ENCODE results near the gene WDR17. TPM values are rescaled to one million over a fixed set of nuclear protein-coding genes. Genes with fewer than 3 reads are reported as not detected.

Gene WDR17
- total RNA-seq, 4 donors from 2014 or later, result 5.7 to 19.6 (median 10.2) TPM

- TF ChIP-seq, protein P1, sequence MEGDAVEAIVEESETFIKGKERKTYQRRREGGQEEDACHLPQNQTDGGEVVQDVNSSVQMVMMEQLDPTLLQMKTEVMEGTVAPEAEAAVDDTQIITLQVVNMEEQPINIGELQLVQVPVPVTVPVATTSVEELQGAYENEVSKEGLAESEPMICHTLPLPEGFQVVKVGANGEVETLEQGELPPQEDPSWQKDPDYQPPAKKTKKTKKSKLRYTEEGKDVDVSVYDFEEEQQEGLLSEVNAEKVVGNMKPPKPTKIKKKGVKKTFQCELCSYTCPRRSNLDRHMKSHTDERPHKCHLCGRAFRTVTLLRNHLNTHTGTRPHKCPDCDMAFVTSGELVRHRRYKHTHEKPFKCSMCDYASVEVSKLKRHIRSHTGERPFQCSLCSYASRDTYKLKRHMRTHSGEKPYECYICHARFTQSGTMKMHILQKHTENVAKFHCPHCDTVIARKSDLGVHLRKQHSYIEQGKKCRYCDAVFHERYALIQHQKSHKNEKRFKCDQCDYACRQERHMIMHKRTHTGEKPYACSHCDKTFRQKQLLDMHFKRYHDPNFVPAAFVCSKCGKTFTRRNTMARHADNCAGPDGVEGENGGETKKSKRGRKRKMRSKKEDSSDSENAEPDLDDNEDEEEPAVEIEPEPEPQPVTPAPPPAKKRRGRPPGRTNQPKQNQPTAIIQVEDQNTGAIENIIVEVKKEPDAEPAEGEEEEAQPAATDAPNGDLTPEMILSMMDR (IDR thresholded peaks at IDR 0.05), result no peak
- TF ChIP-seq EP300 (IDR thresholded peaks at IDR 0.05), result no peak
- TF ChIP-seq POLR2A (IDR thresholded peaks at IDR 0.05), result no peak
- Histone ChIP-seq H3K4me3 (peak overlapping the region in 2 of 4 donors; percentile 53 to 76), H3K36me3 (no peaks in the 10 kb centered on the region), H3K9me3 (no peaks in the 10 kb centered on the region), H3K27ac (no peak overlapping the region), H3K4me1 (peaks cover 0 to 8% (median 0%) of the 10 kb centered on the region in 4 donors), H3K27me3 (no peaks in the 10 kb centered on the region)
- 41 to 42% methylated on average over 6 of the region's 6 CpGs for WGBS, 2 donors
- no peak for DNase-seq (ENCODE audit: low spot score in 2 of 2)
Observed at GRCh38 chr4:176066757-176067156, 1.1 kb downstream of the WDR17 start.

DNA sequence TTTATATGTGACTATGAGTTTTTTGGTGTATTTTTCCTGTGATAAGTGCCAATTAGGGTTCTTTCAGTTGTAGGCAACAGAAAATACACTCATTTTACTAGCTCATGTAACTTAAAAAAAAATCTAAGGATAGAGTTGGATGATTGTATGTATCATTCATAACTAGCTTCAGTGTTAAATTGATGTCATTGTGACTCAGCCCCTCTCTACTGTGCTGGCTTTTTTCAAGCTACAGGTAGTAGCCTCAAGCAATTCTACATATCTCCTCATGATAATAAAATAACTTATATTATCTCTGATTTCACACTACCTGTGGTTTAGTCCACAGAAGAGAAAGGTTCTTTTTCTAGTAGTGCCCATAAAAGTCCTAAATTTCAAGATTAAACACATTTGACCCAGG lies 11.9 kb downstream of the WDR17 start:
- TF ChIP-seq EP300 (IDR thresholded peaks at IDR 0.05) (no peak), POLR2A (IDR thresholded peaks at IDR 0.05) (no peak)
- TF ChIP-seq, protein P1 (IDR thresholded peaks at IDR 0.05), result no peak
- no peaks in the 10 kb centered on the region for H3K9me3 ChIP-seq
- DNase-seq (ENCODE audit: low spot score in 2 of 2), result no peak
- no peak overlapping the region for H3K4me3 ChIP-seq
- no peaks in the 10 kb centered on the region for H3K27me3 ChIP-seq
- H3K27ac ChIP-seq, result no peak overlapping the region
- H3K4me1 ChIP-seq, result no peaks in the 10 kb centered on the region
- no peaks in the 10 kb centered on the region for H3K36me3 ChIP-seq

- no peaks in the 10 kb centered on the region for H3K36me3 ChIP-seq
- H3K4me3 ChIP-seq, result no peak overlapping the region
- no peaks in the 10 kb centered on the region for H3K4me1 ChIP-seq
- no peaks in the 10 kb centered on the region for H3K27me3 ChIP-seq
- H3K27ac ChIP-seq, result no peak overlapping the region
- 83 to 92% methylated on average over 2 of the region's 2 CpGs for WGBS, 2 donors
- DNase-seq (ENCODE audit: low spot score in 2 of 2), result no peak
- TF ChIP-seq EP300 (IDR thresholded peaks at IDR 0.05) (no peak), POLR2A (IDR thresholded peaks at IDR 0.05) (no peak)
- TF ChIP-seq, protein P1 (IDR thresholded peaks at IDR 0.05), result no peak
- H3K9me3 ChIP-seq, result no peaks in the 10 kb centered on the region
Observed at GRCh38 chr4:176084769-176085168, 19.1 kb downstream of the WDR17 start.

DNA sequence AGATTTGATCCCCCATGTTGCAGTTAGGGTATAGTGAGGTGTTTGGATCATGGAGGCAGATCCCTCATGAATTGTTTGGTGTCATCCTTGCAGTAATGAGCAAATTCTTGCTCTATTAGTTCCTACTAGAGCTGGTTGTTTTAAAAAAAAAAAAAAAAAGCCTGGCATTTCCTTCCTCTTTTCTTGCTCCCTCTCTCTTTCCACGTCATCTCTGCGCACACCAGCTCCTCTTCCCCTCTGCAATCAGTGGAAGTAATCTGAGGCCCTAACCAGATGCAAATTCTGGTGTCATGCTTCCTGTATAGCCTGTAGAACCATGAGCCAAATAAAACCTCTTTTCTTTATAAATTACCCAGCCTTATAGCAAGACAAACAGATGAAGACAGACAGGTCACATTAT lies 24.5 kb downstream of the WDR17 start:
- Histone ChIP-seq H3K27ac (no peak overlapping the region), H3K4me3 (no peak overlapping the region), H3K36me3 (no peaks in the 10 kb centered on the region), H3K4me1 (no peaks in the 10 kb centered on the region), H3K27me3 (no peaks in the 10 kb centered on the region), H3K9me3 (peaks cover 0 to 5% (median 0%) of the 10 kb centered on the region in 4 donors)
- no peak for TF ChIP-seq EP300 (IDR thresholded peaks at IDR 0.05)
- TF ChIP-seq POLR2A (IDR thresholded peaks at IDR 0.05), result no peak
- TF ChIP-seq, protein P1 (IDR thresholded peaks at IDR 0.05), result no peak
- WGBS, 2 donors, result 72 to 79% methylated on average over 2 of the region's 2 CpGs
- no peak for DNase-seq (ENCODE audit: low spot score in 2 of 2)

- WGBS, 2 donors, result 86 to 90% methylated on average over 2 of the region's 2 CpGs
- no peaks in the 10 kb centered on the region for H3K4me1 ChIP-seq
- DNase-seq (ENCODE audit: low spot score in 2 of 2), result no peak
- TF ChIP-seq, protein P1 (IDR thresholded peaks at IDR 0.05), result no peak
- no peaks in the 10 kb centered on the region for H3K27me3 ChIP-seq
- no peak overlapping the region for H3K27ac ChIP-seq
- no peaks in the 10 kb centered on the region for H3K36me3 ChIP-seq
- no peaks in the 10 kb centered on the region for H3K9me3 ChIP-seq
- no peak overlapping the region for H3K4me3 ChIP-seq
Observed at GRCh38 chr4:176099314-176099713, 33.7 kb downstream of the WDR17 start.
